HL-60/S4 treated with phorbol 12-myristate 13-acetate at 8.2 ng/mL for 4 days and 3 days (cell line): ENCODE measurements around the gene ITFG1.
"Not testable (repeated sequence)": the region's sequence is repeated elsewhere in the genome, so short reads cannot be mapped to it uniquely, and the experiment has no call there.

Experiments used
- in situ Hi-C: fragments of 300-500 bp; cut with MboI; formaldehyde crosslinking; loops from 2 replicates; pipeline ENCODE4 v1.15.0; 2022; ENCODE audit warnings: low sequenced_read_pairs

ITFG1 gene

GRCh38 chr16:47424846-47425245 lies 36.0 kb downstream of the ITFG1 start:
- in situ Hi-C loops = no loop called here

DNA sequence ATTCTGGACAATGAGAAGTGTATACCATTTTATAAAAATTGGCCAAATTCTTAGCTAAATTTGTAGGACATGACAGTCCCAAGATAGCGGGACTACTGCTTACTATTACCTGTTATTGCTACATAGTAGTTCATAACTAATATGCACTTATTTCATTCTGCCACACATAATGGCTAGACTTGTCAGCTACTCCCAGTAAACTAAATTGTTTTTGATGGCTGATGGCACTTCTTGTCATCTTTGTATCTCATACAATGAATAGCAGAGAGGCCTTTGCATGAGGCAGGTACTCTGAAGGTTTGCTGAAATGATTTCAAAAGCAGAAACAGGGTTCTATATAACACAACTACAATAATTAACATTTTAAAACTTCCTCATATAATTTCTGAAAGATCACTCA lies 44.0 kb downstream of the ITFG1 start:
- in situ Hi-C loops = no loop called here

GRCh38 chr16:47413041-47413440 lies 47.8 kb downstream of the ITFG1 start:
- in situ Hi-C loops = no loop called here

DNA sequence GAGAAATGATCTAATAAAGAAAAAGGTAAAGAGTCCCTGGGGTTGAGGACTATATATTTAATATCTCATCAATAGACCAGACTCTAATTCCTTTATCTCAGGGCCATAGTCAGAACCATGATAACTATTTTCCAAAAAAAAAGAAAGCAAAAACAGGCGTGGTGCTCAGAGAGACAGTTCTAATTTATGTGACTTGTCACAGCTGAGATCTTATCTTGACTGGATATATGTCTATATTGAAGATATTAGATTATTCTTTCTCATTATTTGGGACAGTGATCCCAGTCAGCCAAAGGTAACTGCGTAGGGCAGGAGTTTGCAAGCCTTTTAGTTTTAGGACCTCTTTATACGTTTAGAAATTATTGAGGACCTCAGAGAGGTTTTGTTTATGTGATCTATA lies 52.4 kb downstream of the ITFG1 start:
- in situ Hi-C loops = no loop called here

DNA sequence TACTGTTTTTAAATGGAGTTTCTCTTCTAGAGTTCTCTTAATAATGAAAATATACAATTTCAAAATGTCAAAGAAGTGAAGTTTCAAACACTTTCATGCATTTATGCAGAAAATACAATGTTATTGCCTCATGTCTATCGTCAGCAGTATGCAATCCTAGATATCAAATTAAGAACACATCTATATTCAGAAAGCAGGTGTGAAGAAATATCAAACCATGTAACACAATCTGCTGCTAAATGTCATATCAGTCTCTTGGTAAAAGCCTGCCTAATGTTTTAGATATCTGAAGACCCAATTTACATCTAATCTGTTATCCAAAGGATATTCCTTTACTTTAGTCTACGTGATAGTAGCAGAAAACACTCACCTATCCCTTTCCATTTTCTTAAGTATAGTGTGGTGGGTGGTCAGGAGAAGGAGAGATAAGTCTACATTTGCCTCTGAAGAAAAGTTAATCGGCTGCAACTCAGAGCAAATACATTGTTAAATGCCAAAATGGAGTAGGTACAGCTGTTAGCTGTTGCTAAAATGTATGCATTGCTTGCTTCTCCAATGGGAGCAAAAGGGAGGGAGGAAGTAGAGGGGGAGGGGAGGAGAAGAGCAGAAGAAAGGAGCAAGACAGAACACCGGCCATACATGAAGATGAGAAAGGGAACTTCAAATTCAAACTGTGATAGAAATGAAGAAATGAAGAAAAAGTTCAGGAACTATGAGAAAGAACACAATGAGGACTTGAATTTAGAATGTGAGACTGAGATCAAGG lies 64.9 kb downstream of the ITFG1 start:
- in situ Hi-C loops = no loop called here

DNA sequence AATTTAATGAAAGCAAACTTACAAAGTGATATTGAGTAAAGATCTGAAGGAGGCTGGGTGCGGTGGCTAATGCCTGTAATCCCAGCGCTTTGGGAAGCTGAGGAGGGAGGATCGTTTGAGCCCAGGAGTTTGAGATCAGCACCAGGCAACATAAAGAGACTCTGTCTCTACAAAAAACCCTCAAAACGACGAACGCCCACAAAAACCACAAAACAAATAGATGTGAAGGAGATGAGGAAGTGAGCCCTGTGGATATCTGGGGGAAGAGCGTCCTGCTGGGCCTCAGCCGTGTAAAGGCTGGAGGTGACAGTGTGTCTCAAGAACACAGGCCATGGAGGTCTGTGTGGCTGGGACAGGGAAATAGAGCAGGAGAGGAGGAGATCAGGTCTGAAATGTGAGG lies 68.8 kb downstream of the ITFG1 start:
- in situ Hi-C loops = no loop called here

DNA sequence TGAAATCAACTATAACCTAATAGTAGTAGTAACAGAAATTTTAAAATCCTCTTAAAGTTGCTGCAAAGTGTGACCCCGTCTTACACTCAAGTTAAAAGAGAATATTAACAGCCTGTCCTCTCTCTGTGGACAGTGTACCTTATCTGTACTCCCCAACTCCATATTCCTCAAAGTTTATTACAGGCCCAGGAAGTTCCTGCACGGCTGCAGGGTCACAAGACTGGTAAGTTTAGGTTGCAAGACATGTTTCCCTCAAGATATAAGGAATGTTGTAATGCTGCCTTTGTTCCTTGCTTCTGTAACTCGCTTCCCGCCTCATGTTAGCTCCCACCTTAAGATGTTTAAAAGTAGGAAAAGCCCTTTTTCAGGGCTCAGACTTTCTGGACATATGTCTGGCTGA lies 72.2 kb downstream of the ITFG1 start:
- in situ Hi-C loops = no loop called here

- in situ Hi-C loops = no loop called here
Measured at GRCh38 chr16:47387026-47387734, 73.7 kb downstream of the ITFG1 start.

DNA sequence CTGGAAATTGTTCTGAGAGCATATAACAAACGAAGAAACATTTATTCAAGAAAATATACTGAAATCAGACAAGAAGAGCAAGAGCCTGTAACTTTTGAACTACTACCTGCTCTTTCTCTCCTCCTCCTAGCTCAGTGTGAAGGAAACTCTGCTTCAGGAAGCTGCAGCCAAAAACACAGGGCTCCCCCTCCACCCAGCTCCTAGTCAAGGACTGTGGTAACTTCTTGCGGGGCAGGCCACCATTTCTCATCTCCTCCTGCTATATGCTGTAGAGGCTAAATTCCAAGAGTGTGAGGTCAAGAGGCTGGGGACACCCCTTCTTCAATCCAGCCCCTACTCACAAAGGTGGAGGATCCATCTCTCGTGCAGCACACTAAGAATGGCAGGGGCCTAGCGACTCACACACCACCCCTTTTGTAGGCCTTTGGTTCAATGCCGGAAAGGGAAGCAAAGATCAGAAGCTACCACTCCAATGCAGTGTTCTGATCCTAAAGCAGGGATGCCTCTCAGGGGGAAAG lies 74.6 kb downstream of the ITFG1 start:
- in situ Hi-C loops = no loop called here

DNA sequence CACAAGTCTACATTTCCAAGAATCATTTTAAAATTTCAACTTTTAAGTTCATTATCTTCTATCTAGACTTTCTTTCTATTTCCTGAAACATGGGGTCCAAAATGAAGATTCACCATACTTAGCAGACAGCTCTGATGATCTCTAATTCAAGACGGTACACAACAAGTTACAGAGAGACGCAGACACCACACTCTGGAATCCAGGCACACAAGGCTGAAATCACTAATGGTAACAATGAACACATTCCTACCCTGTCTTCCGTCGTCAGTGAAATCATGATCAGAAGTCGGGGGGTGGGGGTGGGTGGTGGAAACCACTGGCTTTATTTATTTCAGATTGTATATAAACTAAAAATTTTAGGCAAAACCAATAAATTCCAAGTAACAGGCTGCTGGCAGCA lies 78.5 kb downstream of the ITFG1 start:
- in situ Hi-C loops = no loop called here

DNA sequence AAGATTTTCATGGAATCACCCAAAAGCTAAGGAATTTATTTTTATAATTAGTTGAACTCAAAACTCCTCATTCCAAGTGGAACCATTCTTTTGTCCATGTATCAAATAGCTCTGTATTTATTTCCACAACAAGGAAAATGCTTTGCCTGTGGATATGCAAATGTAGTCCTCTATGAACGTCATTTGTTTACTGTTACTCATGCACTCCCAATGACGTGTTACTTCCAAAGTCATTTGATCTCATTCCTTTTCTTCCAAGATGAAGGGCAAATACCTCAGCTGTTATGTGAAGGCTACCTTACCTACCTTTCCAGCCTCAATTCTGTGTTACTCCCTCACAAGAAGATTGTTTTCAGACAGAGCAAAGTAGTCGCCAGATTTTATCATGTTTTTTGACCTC lies 83.7 kb downstream of the ITFG1 start:
- in situ Hi-C loops = no loop called here

GRCh38 chr16:47375423-47375822 lies 85.4 kb downstream of the ITFG1 start:
- in situ Hi-C loops = no loop called here

- in situ Hi-C loops = no loop called here
Measured at GRCh38 chr16:47374629-47375028, 86.2 kb downstream of the ITFG1 start.

GRCh38 chr16:47371271-47372014 lies 89.4 kb downstream of the ITFG1 start:
- in situ Hi-C loops = no loop called here

DNA sequence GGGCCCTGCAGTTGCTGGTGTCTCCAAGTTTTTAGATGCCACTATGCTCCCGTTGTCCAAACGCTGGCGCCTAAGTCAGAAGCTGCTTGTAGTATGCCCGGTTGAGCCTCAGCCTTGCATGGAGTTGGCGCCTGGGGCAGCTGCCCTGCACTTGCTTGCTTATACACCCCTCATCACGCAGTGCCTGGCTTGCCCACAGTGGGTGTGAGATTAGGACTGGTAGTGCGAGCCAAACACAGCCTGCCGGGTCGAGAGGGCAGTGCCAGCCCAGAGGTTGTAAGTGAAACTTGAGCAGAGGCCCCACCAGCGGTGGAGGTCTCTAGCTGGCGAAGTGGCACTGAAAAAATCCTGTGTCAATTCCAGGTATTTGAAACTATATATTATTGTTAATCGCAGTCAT lies 90.3 kb downstream of the ITFG1 start:
- in situ Hi-C loops = no loop called here

DNA sequence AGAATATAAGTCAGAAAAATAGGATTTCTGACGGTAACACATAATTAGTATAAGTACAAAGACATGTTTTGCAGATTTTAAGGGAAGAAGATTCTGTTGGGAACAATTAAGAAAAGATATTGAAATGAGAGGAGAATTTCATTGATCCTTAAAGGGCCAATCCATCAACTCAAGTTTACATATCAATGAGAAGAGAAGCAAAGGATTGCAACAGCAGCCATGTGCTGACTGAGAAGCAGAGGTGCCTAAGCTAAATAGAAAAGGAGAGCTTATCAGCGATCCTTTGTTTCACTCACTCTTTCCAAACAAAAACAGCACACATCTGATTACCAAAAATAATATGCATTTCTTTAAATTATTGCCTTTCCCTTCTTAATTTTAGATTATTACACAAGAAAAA lies 94.6 kb downstream of the ITFG1 start:
- in situ Hi-C loops = no loop called here

DNA sequence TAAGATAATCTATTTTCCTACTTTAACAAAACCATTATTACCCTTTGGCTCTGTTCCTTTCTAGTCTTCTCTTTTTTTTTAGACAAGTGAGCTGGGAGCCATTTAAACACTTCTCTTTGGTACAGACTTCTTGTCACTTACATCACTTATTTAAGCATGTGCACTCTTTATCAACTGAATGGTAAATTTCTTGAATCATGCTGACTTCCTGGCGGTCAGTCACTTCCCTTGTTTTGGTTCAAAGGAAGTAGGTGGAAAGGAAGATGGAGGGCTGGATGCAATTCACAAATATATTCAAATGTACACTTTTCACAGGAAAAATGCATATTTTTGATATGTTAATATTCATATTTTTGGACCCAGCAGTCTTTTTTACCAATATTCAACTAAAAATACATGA lies 97.1 kb downstream of the ITFG1 start:
- in situ Hi-C loops = no loop called here

GRCh38 chr16:47359478-47359877 lies 101.4 kb downstream of the ITFG1 start:
- in situ Hi-C loops = no loop called here

- in situ Hi-C loops = no loop called here
Measured at GRCh38 chr16:47358816-47359215, 102.0 kb downstream of the ITFG1 start.

- in situ Hi-C loops = not testable (repeated sequence)
Measured at GRCh38 chr16:47349029-47349428, 111.8 kb downstream of the ITFG1 start.

- in situ Hi-C loops = not testable (repeated sequence)
Measured at GRCh38 chr16:47347021-47347696, 113.7 kb downstream of the ITFG1 start.
